Natural killer cell treated with Interleukin-12 subunit alpha and Interleukin-12 subunit beta and Interleukin-15 and Interleukin-18, amount 100 ng/mL, for 72 hours (primary cell): ENCODE data around the gene TUBB. TPM values are rescaled to one million over a fixed set of nuclear protein-coding genes. Genes with fewer than 3 reads are reported as not detected.
"Not testable (repeated sequence)": the region's sequence is repeated elsewhere in the genome, so short reads cannot be mapped to it uniquely, and the experiment has no call there.

Experiments
- ATAC-seq, 2 donors: fragments of 150-1000 bp; cut with Tn5 transposase in 1 of 2; sonication (Bioruptor Pico), chemical (Tn5 transposase) in 1 of 2; 2 replicates each; pipeline ENCODE4 v1.10.0; 2021
- DNase-seq: peaks from one replicate; pipeline ENCODE4 v3.0.0; 2022; ENCODE audit warnings: low spot score
- H3K27ac Mint-ChIP-seq, 2 donors: 1 replicate in 1 of 2; 2 replicates in 1 of 2; pipeline ENCODE4 v1.8.0; 2022; ENCODE audit warnings: mixed read lengths in 2 of 2, mild to moderate bottlenecking in 1 of 2, moderate library complexity in 1 of 2
- H3K27me3 Mint-ChIP-seq, 2 donors: 1 replicate in 1 of 2; 2 replicates in 1 of 2; pipeline ENCODE4 v1.8.0; 2022; ENCODE audit warnings: mixed read lengths in 2 of 2
- H3K36me3 Mint-ChIP-seq: one replicate; pipeline ENCODE4 v1.8.0; 2022; ENCODE audit warnings: mixed read lengths
- H3K4me1 Mint-ChIP-seq, 2 donors: 1 replicate in 1 of 2; 2 replicates in 1 of 2; pipeline ENCODE4 v1.8.0; 2022; ENCODE audit warnings: low read depth in 2 of 2, mixed read lengths in 2 of 2, mild to moderate bottlenecking in 1 of 2
- H3K4me3 Mint-ChIP-seq: one replicate; pipeline ENCODE4 v1.8.0; 2022; ENCODE audit warnings: mixed read lengths
- H3K9me3 Mint-ChIP-seq: 2 replicates; pipeline ENCODE4 v1.8.0; 2022; ENCODE audit warnings: mixed read lengths
- total RNA-seq, 2 donors: library from RNA; stranded (reverse); gene quantifications; one replicate each; pipeline ENCODE4 v1.2.3, GENCODE V29; 2022

TUBB gene
- total RNA-seq, 2 donors from 2014 or later: 938 to 1,043 TPM

- ATAC-seq (no peak), DNase-seq (no peak)
- Mint-ChIP-seq H3K4me1 (peaks cover 23 to 29% of the 10 kb centered on the region in 2 donors), H3K9me3 (no peaks in the 10 kb centered on the region), H3K4me3 (no peak overlapping the region), H3K27me3 (no peaks in the 10 kb centered on the region), H3K27ac (peak overlapping the region; percentile 10 to 22), H3K36me3 (peaks cover 11% of the 10 kb centered on the region)
These were observed 27.1 kb downstream of the TUBB start for GRCh38 chr6:30747300-30747687.

DNA sequence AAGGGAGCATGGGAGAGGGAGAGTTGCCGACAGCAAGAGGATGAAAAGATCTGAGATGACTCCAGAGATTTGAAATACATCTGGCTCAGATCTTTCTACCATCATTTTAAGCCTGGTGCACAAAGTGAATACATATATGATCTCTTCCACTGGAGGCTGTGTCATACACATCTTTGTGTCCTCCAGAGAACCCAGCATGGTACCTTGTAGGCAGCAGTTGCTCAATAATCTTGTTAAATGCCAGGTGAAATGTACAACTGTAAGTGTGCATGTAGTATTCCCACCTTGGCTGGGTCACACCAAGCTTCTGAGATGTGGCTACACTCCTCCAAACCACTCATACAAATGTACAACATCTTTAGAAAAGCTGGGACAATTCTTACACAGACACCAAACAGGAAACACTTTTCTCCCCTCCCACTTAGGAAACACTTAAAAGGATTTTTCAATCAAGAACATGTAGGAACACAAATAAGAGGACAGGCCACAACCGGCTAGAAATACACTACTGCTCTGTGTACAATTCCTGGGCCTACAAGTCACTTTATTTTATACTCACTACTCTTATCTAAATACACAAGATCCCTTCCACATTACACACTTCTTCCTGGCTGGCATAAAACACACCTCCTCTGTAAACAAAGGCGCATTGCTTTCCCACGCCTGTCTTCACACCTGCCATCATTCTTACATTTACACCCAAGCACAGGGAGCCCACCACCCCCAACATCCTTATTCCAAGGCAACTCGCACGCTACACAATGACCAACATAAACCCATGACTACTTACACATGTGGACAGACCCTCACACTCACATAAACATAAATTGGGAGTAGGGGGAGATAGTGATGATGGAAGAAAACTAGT, 28.0 kb downstream of the TUBB start:
- H3K27me3 Mint-ChIP-seq: no peaks in the 10 kb centered on the region
- H3K4me3 Mint-ChIP-seq: no peak overlapping the region

DNA sequence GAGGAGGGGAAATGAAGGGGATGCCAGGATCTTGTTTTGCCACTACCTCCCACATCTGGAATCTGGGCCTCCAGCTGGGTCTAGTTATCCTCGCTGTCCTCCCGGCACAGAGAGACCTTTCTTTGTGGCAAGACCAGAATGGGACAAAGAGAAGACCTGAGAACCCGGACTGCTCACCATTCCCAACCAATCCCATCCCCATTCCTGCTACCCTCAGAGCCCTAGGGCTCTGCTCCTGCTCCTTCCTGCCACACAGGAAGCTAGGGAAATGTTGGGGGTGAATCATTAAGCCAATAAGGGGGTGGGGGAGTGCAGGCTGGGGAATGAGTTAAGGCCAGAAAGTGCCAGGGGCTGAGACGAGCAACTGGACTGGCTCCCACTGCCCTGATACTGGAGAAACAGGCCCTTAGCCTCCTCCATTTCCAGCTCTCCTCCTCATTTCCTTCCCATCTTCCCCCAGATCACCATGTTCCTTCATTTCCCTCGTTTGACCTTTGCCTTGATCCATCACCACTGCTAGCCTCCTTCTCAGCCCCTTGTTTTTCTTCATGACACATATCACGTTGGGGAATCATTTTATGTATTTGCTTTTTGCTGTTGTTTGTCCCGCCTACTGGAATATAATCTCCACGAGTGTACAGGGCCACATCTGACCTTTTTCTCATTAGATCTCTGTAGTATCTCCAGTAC, 28.8 kb downstream of the TUBB start:
- DNase-seq (no peak), ATAC-seq (no peak)
- H3K4me3 Mint-ChIP-seq: no peak overlapping the region
- no peaks in the 10 kb centered on the region for H3K27me3 Mint-ChIP-seq
- no peaks in the 10 kb centered on the region for H3K9me3 Mint-ChIP-seq
- H3K4me1 Mint-ChIP-seq: peaks cover 18 to 30% of the 10 kb centered on the region in 2 donors
- no peaks in the 10 kb centered on the region for H3K36me3 Mint-ChIP-seq
- peak overlapping the region in 1 of 2 donors; percentile 5 for H3K27ac Mint-ChIP-seq

More for the DNA sequence above, 28.0 kb downstream of the TUBB start:
- H3K27ac Mint-ChIP-seq: peak overlapping the region; percentile 10 to 22
- ATAC-seq (no peak), DNase-seq (no peak)
- H3K9me3 Mint-ChIP-seq: no peaks in the 10 kb centered on the region
- peaks cover 23 to 30% of the 10 kb centered on the region in 2 donors for H3K4me1 Mint-ChIP-seq
- peaks cover 8% of the 10 kb centered on the region for H3K36me3 Mint-ChIP-seq

DNA sequence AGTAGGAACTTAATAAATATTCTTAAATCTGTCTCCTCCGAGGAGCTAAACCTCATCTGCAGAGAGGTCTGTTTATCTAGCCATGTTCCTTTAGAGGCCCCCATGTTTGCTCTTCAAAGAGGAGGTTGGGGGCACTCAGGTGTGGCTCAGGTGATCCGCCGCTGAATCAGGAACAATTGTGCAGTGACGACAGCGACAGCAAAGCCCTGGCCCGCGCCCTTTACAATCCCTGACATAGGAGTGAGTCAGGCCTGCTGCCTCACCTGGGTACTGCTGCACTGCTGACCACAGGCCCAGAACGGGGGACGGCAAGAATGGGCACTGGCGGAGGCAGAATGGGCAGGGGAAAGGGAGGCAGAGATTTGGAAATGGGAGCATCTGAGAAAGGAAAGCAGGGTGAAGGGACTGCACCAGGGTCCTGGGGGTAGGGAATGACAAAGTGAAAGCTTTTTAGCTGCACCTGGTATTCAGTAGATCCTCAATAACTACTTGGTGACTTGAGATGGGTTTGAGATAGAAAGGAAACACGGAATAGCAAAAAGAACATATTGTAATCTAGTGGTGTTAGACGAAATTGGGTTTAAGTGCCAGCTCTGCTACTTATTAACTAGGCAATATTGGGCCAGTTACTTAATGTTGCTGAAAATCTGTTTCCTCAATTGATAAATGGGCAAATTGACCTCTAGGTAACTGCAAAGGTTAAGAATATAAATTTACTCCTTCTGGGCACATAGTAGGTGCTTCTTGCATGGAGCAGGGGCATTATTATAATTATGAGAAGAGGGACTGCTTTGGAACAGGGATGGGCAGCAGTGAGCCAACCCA, 29.6 kb downstream of the TUBB start:
- ATAC-seq (no peak), DNase-seq (no peak)
- peaks cover 13 to 27% of the 10 kb centered on the region in 2 donors for H3K4me1 Mint-ChIP-seq
- no peaks in the 10 kb centered on the region for H3K36me3 Mint-ChIP-seq
- no peaks in the 10 kb centered on the region for H3K27me3 Mint-ChIP-seq
- H3K4me3 Mint-ChIP-seq: no peak overlapping the region
- no peaks in the 10 kb centered on the region for H3K9me3 Mint-ChIP-seq
- H3K27ac Mint-ChIP-seq: no peak overlapping the region

GRCh38 chr6:30750379-30750668, 30.2 kb downstream of the TUBB start:
- no peak for ATAC-seq
- no peaks in the 10 kb centered on the region for H3K36me3 Mint-ChIP-seq

GRCh38 chr6:30752157-30752927, 32.2 kb downstream of the TUBB start:
- Mint-ChIP-seq H3K4me3 (no peak overlapping the region), H3K27ac (no peak overlapping the region), H3K9me3 (no peaks in the 10 kb centered on the region), H3K4me1 (peaks cover 6 to 21% of the 10 kb centered on the region in 2 donors), H3K27me3 (peaks cover 0 to 2% of the 10 kb centered on the region in 2 donors), H3K36me3 (no peaks in the 10 kb centered on the region)
- ATAC-seq (peak; percentile 17 to 61), DNase-seq (no peak)

More at GRCh38 chr6:30750379-30750668, 30.2 kb downstream of the TUBB start:
- H3K4me3 Mint-ChIP-seq: no peak overlapping the region
- no peak overlapping the region for H3K27ac Mint-ChIP-seq
- H3K27me3 Mint-ChIP-seq: no peaks in the 10 kb centered on the region
- no peak for DNase-seq
- no peaks in the 10 kb centered on the region for H3K9me3 Mint-ChIP-seq
- peaks cover 7 to 22% of the 10 kb centered on the region in 2 donors for H3K4me1 Mint-ChIP-seq

- Mint-ChIP-seq H3K36me3 (no peaks in the 10 kb centered on the region), H3K4me3 (no peak overlapping the region), H3K4me1 (peaks cover 12 to 19% of the 10 kb centered on the region in 2 donors), H3K27ac (no peak overlapping the region), H3K9me3 (no peaks in the 10 kb centered on the region), H3K27me3 (peaks cover 0 to 2% of the 10 kb centered on the region in 2 donors)
- DNase-seq: no peak
- no peak for ATAC-seq
These were observed 34.5 kb downstream of the TUBB start for GRCh38 chr6:30754631-30755030.

DNA sequence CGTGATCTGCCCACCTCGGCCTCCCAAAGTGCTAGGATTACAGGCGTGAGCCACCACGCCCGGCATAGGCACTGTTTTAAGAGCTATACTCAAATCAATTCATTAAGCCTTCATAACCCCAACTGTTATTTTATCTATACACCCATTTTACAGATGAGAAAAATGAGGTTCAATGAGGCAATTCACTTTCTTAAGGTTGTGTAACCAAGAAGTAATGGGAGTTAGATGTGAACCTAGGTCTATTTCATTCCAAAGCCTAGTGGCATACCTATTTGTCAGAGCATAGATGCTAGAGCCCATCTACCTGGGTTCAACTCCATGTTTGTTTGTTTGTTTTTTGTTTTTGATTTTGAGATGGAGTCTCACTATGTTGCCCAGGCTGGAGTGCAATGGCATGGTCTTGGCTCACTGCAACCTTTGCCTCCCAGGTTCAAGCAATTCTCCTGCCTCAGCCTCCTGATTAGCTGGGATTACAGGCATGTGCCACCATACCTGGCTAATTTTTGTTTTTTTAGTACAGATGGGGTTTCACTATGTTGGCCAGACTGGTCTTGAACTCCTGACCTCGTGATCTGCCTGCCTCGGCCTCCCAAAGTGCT, 36.4 kb downstream of the TUBB start:
- not testable (repeated sequence) for H3K27me3 Mint-ChIP-seq, H3K36me3 Mint-ChIP-seq, DNase-seq, H3K4me3 Mint-ChIP-seq, H3K9me3 Mint-ChIP-seq, ATAC-seq
- Mint-ChIP-seq H3K4me1 (peaks cover 12 to 19% of the 10 kb centered on the region in 2 donors), H3K27ac (peak overlapping the region in 1 of 2 donors; percentile 32)

DNA sequence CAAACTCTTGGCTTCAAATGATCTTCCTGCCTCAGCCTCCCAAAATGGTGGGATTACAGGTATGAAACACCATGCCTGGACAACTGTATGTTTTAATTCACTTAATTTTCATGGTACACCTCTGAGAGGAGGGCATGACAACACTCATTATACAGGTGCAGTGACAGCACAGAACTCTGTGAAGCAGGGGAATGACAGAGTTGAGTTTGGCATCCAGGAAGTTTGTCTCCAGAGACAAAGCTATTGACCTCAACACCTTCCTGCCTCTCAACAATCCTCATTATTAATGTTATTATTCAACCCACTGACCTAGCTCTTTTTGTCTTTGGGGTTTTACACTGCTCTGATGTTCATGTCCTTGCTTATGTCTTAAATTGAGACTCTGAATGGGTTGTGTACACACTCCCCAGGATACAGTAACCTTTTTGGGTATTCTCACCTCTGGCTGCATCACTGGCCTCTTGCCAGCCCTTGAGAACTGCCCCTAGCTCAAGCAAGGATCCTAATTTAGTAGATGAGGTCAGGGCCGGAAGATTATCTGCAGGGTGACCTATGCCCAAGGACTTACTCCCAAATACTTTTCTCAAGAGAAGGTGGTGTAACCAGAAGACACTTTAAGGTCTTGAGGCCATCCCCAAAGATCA, 37.2 kb downstream of the TUBB start:
- Mint-ChIP-seq H3K4me3 (no peak overlapping the region), H3K27ac (peak overlapping the region in 1 of 2 donors; percentile 32), H3K4me1 (peaks cover 12 to 16% of the 10 kb centered on the region in 2 donors), H3K27me3 (peaks cover 0 to 2% of the 10 kb centered on the region in 2 donors), H3K9me3 (no peaks in the 10 kb centered on the region), H3K36me3 (no peaks in the 10 kb centered on the region)
- DNase-seq (no peak), ATAC-seq (no peak)

DNA sequence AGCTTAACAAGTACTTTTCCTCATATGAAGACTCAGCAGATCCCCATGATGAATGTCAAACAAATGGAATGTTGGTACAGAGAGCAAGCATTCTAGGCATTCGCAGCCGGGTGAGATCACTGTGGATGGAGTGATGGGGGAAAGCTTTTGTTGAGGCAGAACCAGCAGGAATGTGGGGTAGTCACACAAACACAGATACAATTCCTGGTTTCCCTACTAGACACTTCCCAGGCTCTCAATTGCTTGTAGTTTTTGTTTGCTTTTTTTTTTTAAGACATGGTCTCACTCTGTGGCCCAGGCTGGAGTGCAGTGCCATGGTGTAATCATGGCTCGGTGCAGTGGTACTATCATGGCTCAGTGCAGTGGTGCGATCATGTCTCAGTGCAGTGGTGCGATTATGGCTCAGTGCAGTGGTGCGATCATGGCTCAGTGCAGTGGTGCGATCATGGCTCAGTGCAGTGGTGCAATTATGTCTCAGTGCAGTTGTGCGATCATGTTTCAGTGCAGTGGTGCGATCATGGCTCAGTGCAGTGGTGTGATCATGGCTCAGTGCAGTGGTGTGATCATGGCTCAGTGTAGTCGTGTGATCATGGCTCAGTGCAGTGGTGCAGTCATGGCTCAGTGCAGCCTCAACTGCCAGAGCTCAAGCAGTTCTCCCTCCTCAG, 39.6 kb downstream of the TUBB start:
- peaks cover 24% of the 10 kb centered on the region in 2 donors for H3K4me1 Mint-ChIP-seq
- no peak overlapping the region for H3K4me3 Mint-ChIP-seq
- no peak for ATAC-seq
- H3K36me3 Mint-ChIP-seq: no peaks in the 10 kb centered on the region
- no peak for DNase-seq
- H3K9me3 Mint-ChIP-seq: no peaks in the 10 kb centered on the region
- H3K27ac Mint-ChIP-seq: no peak overlapping the region
- H3K27me3 Mint-ChIP-seq: peaks cover 12 to 13% of the 10 kb centered on the region in 2 donors

GRCh38 chr6:30760549-30760948, 40.4 kb downstream of the TUBB start:
- DNase-seq (no peak), ATAC-seq (no peak)
- no peaks in the 10 kb centered on the region for H3K9me3 Mint-ChIP-seq
- H3K27me3 Mint-ChIP-seq: peaks cover 12 to 13% of the 10 kb centered on the region in 2 donors
- H3K27ac Mint-ChIP-seq: no peak overlapping the region
- no peaks in the 10 kb centered on the region for H3K36me3 Mint-ChIP-seq
- H3K4me1 Mint-ChIP-seq: peaks cover 24% of the 10 kb centered on the region in 2 donors
- H3K4me3 Mint-ChIP-seq: no peak overlapping the region

- Mint-ChIP-seq H3K4me3 (no peak overlapping the region), H3K27me3 (peaks cover 12 to 13% of the 10 kb centered on the region in 2 donors), H3K9me3 (no peaks in the 10 kb centered on the region), H3K36me3 (no peaks in the 10 kb centered on the region), H3K4me1 (peaks cover 31 to 32% of the 10 kb centered on the region in 2 donors), H3K27ac (no peak overlapping the region)
- no peak for DNase-seq
- ATAC-seq: no peak
These were observed 41.8 kb downstream of the TUBB start for GRCh38 chr6:30761791-30762429.
